ENCODE measurements around the gene DCUN1D1.

DCUN1D1 gene

GRCh38 chr3:182921665-182922355, 58.5 kb downstream of the DCUN1D1 start:
- Histone ChIP-seq H3K27ac (no peak overlapping the region), H3K27me3 (ENCODE audit: insufficient read depth, low read depth) (no peaks in the 10 kb centered on the region), H4K20me1 (ENCODE audit: insufficient read depth) (no peaks in the 10 kb centered on the region), H3K4me2 (no peak overlapping the region), H3K4me3 (IDR thresholded peaks at IDR 0.05; ENCODE audit: insufficient read depth, low read depth, low read length) (no peak overlapping the region), H3K36me3 (ENCODE audit: insufficient read depth) (no peaks in the 10 kb centered on the region), H3K79me2 (ENCODE audit: insufficient read depth, low read depth) (no peaks in the 10 kb centered on the region), H3K4me1 (ENCODE audit: low read depth, poor library complexity, severe bottlenecking) (peaks cover 47% of the 10 kb centered on the region), H3K9ac (no peak overlapping the region), H2AFZ (ENCODE audit: low read depth) (no peak overlapping the region)
- no peak for TF ChIP-seq CTCF (conservative IDR thresholded peaks at IDR 0.05; ENCODE audit: low read depth, low read length)

GRCh38 chr3:182920515-182921084, 59.7 kb downstream of the DCUN1D1 start:
- no peak overlapping the region for H3K9ac ChIP-seq
- H3K4me2 ChIP-seq, result no peak overlapping the region
- no peak overlapping the region for H3K4me3 ChIP-seq (IDR thresholded peaks at IDR 0.05; ENCODE audit: insufficient read depth, low read depth, low read length)
- H3K36me3 ChIP-seq (ENCODE audit: insufficient read depth), result no peaks in the 10 kb centered on the region
- H4K20me1 ChIP-seq (ENCODE audit: insufficient read depth), result no peaks in the 10 kb centered on the region
- no peaks in the 10 kb centered on the region for H3K27me3 ChIP-seq (ENCODE audit: insufficient read depth, low read depth)
- no peak for TF ChIP-seq CTCF (conservative IDR thresholded peaks at IDR 0.05; ENCODE audit: low read depth, low read length)
- H3K27ac ChIP-seq, result no peak overlapping the region
- peaks cover 35% of the 10 kb centered on the region for H3K4me1 ChIP-seq (ENCODE audit: low read depth, poor library complexity, severe bottlenecking)
- no peak overlapping the region for H2AFZ ChIP-seq (ENCODE audit: low read depth)
- no peaks in the 10 kb centered on the region for H3K79me2 ChIP-seq (ENCODE audit: insufficient read depth, low read depth)

GRCh38 chr3:182919866-182920357, 60.4 kb downstream of the DCUN1D1 start:
- Histone ChIP-seq H3K79me2 (ENCODE audit: insufficient read depth, low read depth) (no peaks in the 10 kb centered on the region), H4K20me1 (ENCODE audit: insufficient read depth) (no peaks in the 10 kb centered on the region), H2AFZ (ENCODE audit: low read depth) (no peak overlapping the region), H3K4me1 (ENCODE audit: low read depth, poor library complexity, severe bottlenecking) (peaks cover 33% of the 10 kb centered on the region), H3K36me3 (ENCODE audit: insufficient read depth) (no peaks in the 10 kb centered on the region), H3K27me3 (ENCODE audit: insufficient read depth, low read depth) (no peaks in the 10 kb centered on the region), H3K4me2 (no peak overlapping the region), H3K27ac (no peak overlapping the region), H3K9ac (no peak overlapping the region), H3K4me3 (IDR thresholded peaks at IDR 0.05; ENCODE audit: insufficient read depth, low read depth, low read length) (no peak overlapping the region)
- no peak for TF ChIP-seq CTCF (conservative IDR thresholded peaks at IDR 0.05; ENCODE audit: low read depth, low read length)

GRCh38 chr3:182917134-182917533, 63.2 kb downstream of the DCUN1D1 start:
- H3K4me3 ChIP-seq (IDR thresholded peaks at IDR 0.05; ENCODE audit: insufficient read depth, low read depth, low read length), result no peak overlapping the region
- H3K79me2 ChIP-seq (ENCODE audit: insufficient read depth, low read depth), result no peaks in the 10 kb centered on the region
- peaks cover 41% of the 10 kb centered on the region for H3K4me1 ChIP-seq (ENCODE audit: low read depth, poor library complexity, severe bottlenecking)
- H4K20me1 ChIP-seq (ENCODE audit: insufficient read depth), result no peaks in the 10 kb centered on the region
- H3K36me3 ChIP-seq (ENCODE audit: insufficient read depth), result no peaks in the 10 kb centered on the region
- no peak overlapping the region for H2AFZ ChIP-seq (ENCODE audit: low read depth)
- no peak overlapping the region for H3K27ac ChIP-seq
- no peak overlapping the region for H3K4me2 ChIP-seq
- TF ChIP-seq CTCF (conservative IDR thresholded peaks at IDR 0.05; ENCODE audit: low read depth, low read length), result no peak
- H3K9ac ChIP-seq, result no peak overlapping the region
- H3K27me3 ChIP-seq (ENCODE audit: insufficient read depth, low read depth), result no peaks in the 10 kb centered on the region

Measured in KMS-11 (cell line).